Endothelial cell of umbilical vein (primary cell): ENCODE results near the gene CACNA2D2.

Experiments
- CTCF ChIP-seq, 2 donors: IDR thresholded peaks; 1 replicate in 1 of 2; 2 replicates in 1 of 2; pipeline ENCODE4 v1.5.1; 2011; ENCODE audit warnings: low read length in 2 of 2, mild to moderate bottlenecking in 2 of 2, moderate library complexity in 2 of 2, control low read depth in 1 of 2, inconsistent platforms in 1 of 2, low read depth in 1 of 2; ENCODE audit not compliant: insufficient read depth in 1 of 2; ENCODE audit errors: extremely low read depth in 1 of 2
- EZH2 ChIP-seq: IDR thresholded peaks from 2 replicates; pipeline ENCODE4 v1.6.1; 2012; ENCODE audit warnings: borderline replicate concordance, low read depth, mild to moderate bottlenecking, moderate library complexity, low read length, inconsistent platforms; ENCODE audit not compliant: severe bottlenecking
- FOS ChIP-seq: IDR thresholded peaks from 2 replicates; pipeline ENCODE4 v1.6.1; 2011; ENCODE audit warnings: mild to moderate bottlenecking, low read length, moderate library complexity, borderline replicate concordance; ENCODE audit not compliant: insufficient read depth
- GATA2 ChIP-seq: IDR thresholded peaks from 2 replicates; pipeline ENCODE4 v1.7.0; 2011; ENCODE audit warnings: low read depth, mild to moderate bottlenecking, moderate library complexity, mixed read lengths, low read length; ENCODE audit not compliant: insufficient read length, insufficient read depth
- POLR2A ChIP-seq: IDR thresholded peaks from 2 replicates; pipeline ENCODE4 v1.6.1; 2012; ENCODE audit warnings: low read depth, mild to moderate bottlenecking, control low read depth, low read length
- POLR2AphosphoS5 ChIP-seq: IDR thresholded peaks from 2 replicates; pipeline ENCODE4 v1.6.1; 2012; ENCODE audit warnings: low read depth, mild to moderate bottlenecking, control low read depth, low read length, moderate library complexity; ENCODE audit not compliant: insufficient read depth

- TF ChIP-seq CTCF (IDR thresholded peaks at IDR 0.05; ENCODE audit: extremely low read depth in 1 of 2, insufficient read depth in 1 of 2, low read depth in 1 of 2, low read length in 2 of 2), result no peak
- TF ChIP-seq EZH2, result no peak
- no peak for TF ChIP-seq GATA2
- TF ChIP-seq FOS, result no peak
- TF ChIP-seq POLR2AphosphoS5, result no peak
- TF ChIP-seq POLR2A, result no peak
These were observed 10.3 kb downstream of the CACNA2D2 start for GRCh38 chr3:50493086-50493485.
